HepG2 (cell line): ENCODE measurements around the gene ZNF620.
A peak's percentile ranks its signal among the peaks of the same experiment; 100 is the strongest.

Source experiments
- ATF7 ChIP-seq, 2 experiments: fragments of 450-650 bp in 1 of 2; sonication (generic) in 1 of 2; formaldehyde crosslinking in 1 of 2; IDR thresholded peaks; 2 replicates each; pipeline versions ENCODE4 v1.4.0 to v1.6.1; 2016 to 2020; ENCODE audit warnings: antibody characterized with exemption in 1 of 2, mild to moderate bottlenecking in 1 of 2, missing genetic modification reagents in 1 of 2
- CENPBD1 ChIP-seq: sonication (generic); formaldehyde crosslinking; IDR thresholded peaks from 2 replicates; pipeline ENCODE4 v1.8.0; 2022; ENCODE audit warnings: missing genetic modification reagents, low read depth, mild to moderate bottlenecking, borderline replicate concordance
- EED ChIP-seq: sonication (generic); formaldehyde crosslinking; IDR thresholded peaks from 2 replicates; pipeline ENCODE4 v1.5.0; 2020; ENCODE audit warnings: mild to moderate bottlenecking, missing genetic modification reagents
- EZH2 ChIP-seq: conservative IDR thresholded peaks from 2 replicates; pipeline ENCODE4 v1.6.1; 2012; ENCODE audit warnings: mild to moderate bottlenecking, low read depth, low read length, moderate library complexity
- GABPA ChIP-seq, 2 experiments: IDR thresholded peaks; 2 replicates each; pipeline ENCODE4 v1.6.1; 2011 to 2016; ENCODE audit warnings: low read depth in 2 of 2, low read length in 1 of 2, missing biosample characterization in 1 of 2, missing genetic modification characterization in 1 of 2
- MEIS1 ChIP-seq: sonication (generic); formaldehyde crosslinking; IDR thresholded peaks from 2 replicates; pipeline ENCODE4 v1.9.0; 2021; ENCODE audit warnings: mild to moderate bottlenecking, missing genetic modification reagents, moderate library complexity, borderline replicate concordance
- POLR2A ChIP-seq, 2 experiments: IDR thresholded peaks; 2 replicates each; pipeline ENCODE4 v1.6.1; 2011; ENCODE audit warnings: low read depth in 2 of 2, low read length in 2 of 2, mild to moderate bottlenecking in 1 of 2, moderate library complexity in 1 of 2; ENCODE audit not compliant: insufficient read depth in 1 of 2
- ZFP37 ChIP-seq: sonication (generic); formaldehyde crosslinking; IDR thresholded peaks from 2 replicates; pipeline ENCODE4 v1.4.0; 2020; ENCODE audit warnings: missing genetic modification reagents, borderline replicate concordance
- ZKSCAN1 ChIP-seq: fragments of 150-350 bp; IDR thresholded peaks from 2 replicates; pipeline ENCODE4 v1.6.1; 2014; ENCODE audit warnings: low read length
- ZNF431 ChIP-seq: sonication (generic); formaldehyde crosslinking; IDR thresholded peaks from 2 replicates; pipeline ENCODE4 v1.9.0; 2022; ENCODE audit warnings: missing genetic modification reagents, low read depth, mild to moderate bottlenecking, borderline replicate concordance
- ZSCAN25 ChIP-seq: sonication (generic); formaldehyde crosslinking; IDR thresholded peaks from 2 replicates; pipeline ENCODE4 v1.8.0; 2022; ENCODE audit warnings: mild to moderate bottlenecking, missing genetic modification reagents
- TF ChIP-seq, protein P1 (sequence below): sonication (generic); formaldehyde crosslinking; IDR thresholded peaks from 2 replicates; pipeline ENCODE4 v1.5.0; 2020; ENCODE audit warnings: mild to moderate bottlenecking, missing genetic modification reagents, moderate library complexity
- TF ChIP-seq, protein P2 (sequence below): sonication (generic); formaldehyde crosslinking; IDR thresholded peaks from 2 replicates; pipeline ENCODE4 v1.8.1; 2023; ENCODE audit warnings: missing genetic modification reagents, inconsistent platforms, borderline replicate concordance
- TF ChIP-seq, protein P3 (sequence below), 2 experiments: sonication (generic) in 1 of 2; formaldehyde crosslinking in 1 of 2; IDR thresholded peaks; 2 replicates each; pipeline versions ENCODE4 v1.5.1 to v1.6.1; 2011 to 2020; ENCODE audit warnings: borderline replicate concordance in 1 of 2, low read depth in 1 of 2, low read length in 1 of 2, mild to moderate bottlenecking in 1 of 2, missing genetic modification reagents in 1 of 2, moderate library complexity in 1 of 2

GRCh38 chr3:40477666-40478065, 28.2 kb upstream of the ZNF620 start:
- TF ChIP-seq, protein P1, sequence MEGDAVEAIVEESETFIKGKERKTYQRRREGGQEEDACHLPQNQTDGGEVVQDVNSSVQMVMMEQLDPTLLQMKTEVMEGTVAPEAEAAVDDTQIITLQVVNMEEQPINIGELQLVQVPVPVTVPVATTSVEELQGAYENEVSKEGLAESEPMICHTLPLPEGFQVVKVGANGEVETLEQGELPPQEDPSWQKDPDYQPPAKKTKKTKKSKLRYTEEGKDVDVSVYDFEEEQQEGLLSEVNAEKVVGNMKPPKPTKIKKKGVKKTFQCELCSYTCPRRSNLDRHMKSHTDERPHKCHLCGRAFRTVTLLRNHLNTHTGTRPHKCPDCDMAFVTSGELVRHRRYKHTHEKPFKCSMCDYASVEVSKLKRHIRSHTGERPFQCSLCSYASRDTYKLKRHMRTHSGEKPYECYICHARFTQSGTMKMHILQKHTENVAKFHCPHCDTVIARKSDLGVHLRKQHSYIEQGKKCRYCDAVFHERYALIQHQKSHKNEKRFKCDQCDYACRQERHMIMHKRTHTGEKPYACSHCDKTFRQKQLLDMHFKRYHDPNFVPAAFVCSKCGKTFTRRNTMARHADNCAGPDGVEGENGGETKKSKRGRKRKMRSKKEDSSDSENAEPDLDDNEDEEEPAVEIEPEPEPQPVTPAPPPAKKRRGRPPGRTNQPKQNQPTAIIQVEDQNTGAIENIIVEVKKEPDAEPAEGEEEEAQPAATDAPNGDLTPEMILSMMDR: 0 out of 2 replicates have a peak, but pooled peaks have one; percentile 7
- TF ChIP-seq GABPA (IDR thresholded peaks at IDR 0.05; ENCODE audit: low read depth, low read length): no peak
- TF ChIP-seq GABPA (CRISPR knock-in tag; IDR thresholded peaks at IDR 0.05; ENCODE audit: low read depth): no peak; the same call in 1 of the 2 replicates
- TF ChIP-seq ZFP37 (CRISPR knock-in tag): no peak
- no peak for TF ChIP-seq MEIS1 (CRISPR knock-in tag)
- TF ChIP-seq POLR2A (IDR thresholded peaks at IDR 0.05; ENCODE audit: insufficient read depth in 1 of 2, low read depth in 2 of 2, low read length in 2 of 2): no peak
- no peak for TF ChIP-seq ZKSCAN1
- TF ChIP-seq EZH2: no peak
- TF ChIP-seq ATF7 (IDR thresholded peaks at IDR 0.05): no peak
- TF ChIP-seq ATF7 (CRISPR knock-in tag; IDR thresholded peaks at IDR 0.05): no peak
- TF ChIP-seq ZSCAN25 (CRISPR knock-in tag): no peak
- TF ChIP-seq EED (CRISPR knock-in tag): no peak
- TF ChIP-seq, protein P2, sequence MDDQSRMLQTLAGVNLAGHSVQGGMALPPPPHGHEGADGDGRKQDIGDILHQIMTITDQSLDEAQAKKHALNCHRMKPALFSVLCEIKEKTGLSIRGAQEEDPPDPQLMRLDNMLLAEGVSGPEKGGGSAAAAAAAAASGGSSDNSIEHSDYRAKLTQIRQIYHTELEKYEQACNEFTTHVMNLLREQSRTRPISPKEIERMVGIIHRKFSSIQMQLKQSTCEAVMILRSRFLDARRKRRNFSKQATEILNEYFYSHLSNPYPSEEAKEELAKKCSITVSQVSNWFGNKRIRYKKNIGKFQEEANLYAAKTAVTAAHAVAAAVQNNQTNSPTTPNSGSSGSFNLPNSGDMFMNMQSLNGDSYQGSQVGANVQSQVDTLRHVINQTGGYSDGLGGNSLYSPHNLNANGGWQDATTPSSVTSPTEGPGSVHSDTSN: no peak
- TF ChIP-seq, protein P3, sequence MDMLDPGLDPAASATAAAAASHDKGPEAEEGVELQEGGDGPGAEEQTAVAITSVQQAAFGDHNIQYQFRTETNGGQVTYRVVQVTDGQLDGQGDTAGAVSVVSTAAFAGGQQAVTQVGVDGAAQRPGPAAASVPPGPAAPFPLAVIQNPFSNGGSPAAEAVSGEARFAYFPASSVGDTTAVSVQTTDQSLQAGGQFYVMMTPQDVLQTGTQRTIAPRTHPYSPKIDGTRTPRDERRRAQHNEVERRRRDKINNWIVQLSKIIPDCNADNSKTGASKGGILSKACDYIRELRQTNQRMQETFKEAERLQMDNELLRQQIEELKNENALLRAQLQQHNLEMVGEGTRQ (IDR thresholded peaks at IDR 0.05; ENCODE audit: low read depth, low read length): no peak
- TF ChIP-seq, protein P3 (CRISPR knock-in tag; IDR thresholded peaks at IDR 0.05; ENCODE audit: borderline replicate concordance): no peak
- no peak for TF ChIP-seq CENPBD1 (CRISPR knock-in tag)
- TF ChIP-seq ZNF431 (CRISPR knock-in tag): no peak
